ENCODE measurements around the gene CD68.
"Not testable (repeated sequence)": the region's sequence is repeated elsewhere in the genome, so short reads cannot be mapped to it uniquely, and the experiment has no call there.

CD68 gene

DNA sequence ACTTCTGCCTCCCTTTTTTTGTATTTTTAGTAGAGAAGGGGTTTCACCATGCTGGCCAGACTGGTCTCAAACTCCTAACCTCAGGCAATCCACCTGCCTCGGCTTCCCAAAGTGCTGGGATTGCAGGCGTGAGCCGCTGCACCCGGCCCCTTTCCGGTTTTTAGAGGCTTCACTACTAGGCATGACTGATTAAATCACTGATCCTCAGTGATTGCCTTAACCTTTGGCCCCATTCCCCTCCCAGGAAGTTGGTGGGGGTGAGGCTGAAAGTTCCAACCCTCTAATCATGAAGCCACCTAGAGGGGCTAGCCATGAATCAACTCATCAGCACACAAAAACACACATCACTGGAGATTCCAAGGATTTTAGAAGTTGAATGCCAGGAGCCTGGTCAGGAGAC is 18.1 kb downstream of the CD68 start:
- not testable (repeated sequence) for H3K4me3 Mint-ChIP-seq; DNase-seq (ENCODE audit: low spot score); H3K27me3 Mint-ChIP-seq (ENCODE audit: low read depth); H3K4me1 Mint-ChIP-seq (ENCODE audit: low read depth); H3K27ac Mint-ChIP-seq; H3K9me3 Mint-ChIP-seq
- H3K36me3 Mint-ChIP-seq (ENCODE audit: low read depth), result peaks cover 44% of the 10 kb centered on the region

DNA sequence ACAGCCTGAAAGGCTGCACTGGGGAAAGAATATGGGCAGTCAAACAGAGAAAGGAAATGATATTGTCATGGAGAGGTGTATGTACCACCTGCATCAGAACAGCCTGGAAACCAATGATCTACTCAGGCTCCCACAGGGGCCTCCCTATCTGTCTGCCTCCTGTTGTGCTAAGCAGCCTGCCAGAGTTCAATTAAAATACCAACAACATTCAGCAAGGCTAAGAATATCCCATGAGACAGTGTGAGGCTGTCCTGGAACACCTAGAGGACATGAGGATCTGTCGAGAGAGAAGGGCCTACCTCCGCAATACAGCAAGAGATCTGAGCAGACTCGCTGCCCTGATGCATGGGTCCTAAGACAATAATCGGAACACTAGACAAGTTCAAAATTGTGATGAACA is 26.8 kb downstream of the CD68 start:
- Mint-ChIP-seq H3K36me3 (ENCODE audit: low read depth) (peaks cover 31% of the 10 kb centered on the region), H3K27ac (peak overlapping the region; percentile 45), H3K27me3 (ENCODE audit: low read depth) (no peaks in the 10 kb centered on the region), H3K9me3 (no peaks in the 10 kb centered on the region), H3K4me1 (ENCODE audit: low read depth) (peaks cover 14% of the 10 kb centered on the region), H3K4me3 (no peak overlapping the region)
- no peak for DNase-seq (ENCODE audit: low spot score)

DNA sequence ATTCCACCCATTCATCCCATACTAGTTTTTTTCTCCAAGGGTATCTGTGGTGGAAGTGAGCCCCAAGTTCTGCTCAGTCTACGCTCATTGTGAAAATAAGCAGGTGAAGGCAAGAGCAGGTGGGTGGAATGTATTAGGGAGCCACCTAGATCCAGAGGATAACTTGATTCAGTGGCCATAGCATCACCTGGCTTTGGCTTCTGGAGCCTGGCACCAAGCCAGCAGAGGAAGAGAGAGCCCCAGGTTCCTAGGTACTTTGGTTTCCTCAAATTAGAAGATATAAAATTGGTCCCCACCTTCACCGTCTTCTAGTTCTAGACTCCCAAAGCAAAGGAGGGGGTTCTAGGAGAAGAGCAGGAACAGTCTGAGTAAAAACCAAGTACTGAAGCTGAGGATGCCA is 31.2 kb downstream of the CD68 start:
- Mint-ChIP-seq H3K9me3 (no peaks in the 10 kb centered on the region), H3K36me3 (ENCODE audit: low read depth) (peaks cover 14% of the 10 kb centered on the region), H3K4me1 (ENCODE audit: low read depth) (peaks cover 35% of the 10 kb centered on the region), H3K27ac (no peak overlapping the region), H3K4me3 (no peak overlapping the region), H3K27me3 (ENCODE audit: low read depth) (no peaks in the 10 kb centered on the region)
- DNase-seq (ENCODE audit: low spot score), result no peak

DNA sequence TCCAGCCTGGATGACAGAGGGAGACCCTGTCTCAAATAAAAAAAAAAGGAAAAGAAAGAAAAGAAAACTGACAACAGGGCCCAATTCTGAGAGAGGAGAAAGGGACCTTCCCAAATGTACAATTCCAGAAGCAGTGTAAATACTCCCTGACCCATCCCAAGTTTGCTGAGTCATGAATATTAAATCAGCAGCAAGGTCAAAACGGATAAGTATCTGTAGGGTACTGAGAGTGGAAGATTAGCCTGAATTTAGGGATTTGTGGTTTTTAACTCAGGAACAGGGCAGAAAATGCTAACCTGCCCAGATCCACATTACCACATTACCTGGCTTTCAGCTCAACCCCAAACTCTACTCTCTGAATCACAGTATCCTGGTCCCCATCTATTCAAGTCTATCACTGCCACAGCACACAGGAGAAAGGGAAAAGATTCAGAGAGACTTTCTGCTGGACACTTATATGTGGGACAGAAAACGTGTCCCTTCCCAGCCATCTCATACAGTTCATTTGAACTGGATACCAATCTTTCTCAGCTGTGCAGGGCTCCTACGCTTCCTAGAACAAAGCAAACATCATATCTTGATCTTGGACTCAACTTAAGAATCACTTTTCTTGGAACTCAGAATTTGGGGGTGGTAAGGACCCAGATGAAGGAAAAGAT is 32.3 kb downstream of the CD68 start:
- H3K27ac Mint-ChIP-seq, result peak overlapping the region; percentile 51
- H3K4me3 Mint-ChIP-seq, result peak overlapping the region; percentile 44

DNA sequence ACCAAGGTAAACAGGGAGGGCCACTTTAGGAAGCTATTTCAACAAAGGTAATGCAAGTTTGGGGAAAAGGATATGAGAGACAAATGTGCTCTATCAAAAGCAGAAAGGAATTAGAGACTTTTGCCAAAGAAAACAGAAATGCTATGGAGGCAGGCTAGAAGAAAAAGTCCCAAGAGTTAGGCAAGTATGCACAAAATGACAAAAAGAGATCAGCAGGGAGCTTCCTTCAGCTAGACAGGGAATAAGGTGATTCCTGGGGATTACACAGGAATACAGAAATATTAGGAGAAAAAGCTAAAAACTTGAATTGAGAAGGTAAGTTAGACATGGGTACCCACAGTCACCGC is 32.8 kb downstream of the CD68 start:
- peaks cover 9% of the 10 kb centered on the region for H3K36me3 Mint-ChIP-seq (ENCODE audit: low read depth)
- no peak for DNase-seq (ENCODE audit: low spot score)
- peak overlapping the region; percentile 44 for H3K4me3 Mint-ChIP-seq
- H3K27me3 Mint-ChIP-seq (ENCODE audit: low read depth), result no peaks in the 10 kb centered on the region
- peak overlapping the region; percentile 32 for H3K27ac Mint-ChIP-seq
- peaks cover 29% of the 10 kb centered on the region for H3K4me1 Mint-ChIP-seq (ENCODE audit: low read depth)
- H3K9me3 Mint-ChIP-seq, result no peaks in the 10 kb centered on the region

More for the DNA sequence above, 32.3 kb downstream of the CD68 start:
- DNase-seq (ENCODE audit: low spot score), result no peak
- Mint-ChIP-seq H3K27me3 (ENCODE audit: low read depth) (no peaks in the 10 kb centered on the region), H3K4me1 (ENCODE audit: low read depth) (peaks cover 29% of the 10 kb centered on the region), H3K36me3 (ENCODE audit: low read depth) (peaks cover 9% of the 10 kb centered on the region), H3K9me3 (no peaks in the 10 kb centered on the region)

DNA sequence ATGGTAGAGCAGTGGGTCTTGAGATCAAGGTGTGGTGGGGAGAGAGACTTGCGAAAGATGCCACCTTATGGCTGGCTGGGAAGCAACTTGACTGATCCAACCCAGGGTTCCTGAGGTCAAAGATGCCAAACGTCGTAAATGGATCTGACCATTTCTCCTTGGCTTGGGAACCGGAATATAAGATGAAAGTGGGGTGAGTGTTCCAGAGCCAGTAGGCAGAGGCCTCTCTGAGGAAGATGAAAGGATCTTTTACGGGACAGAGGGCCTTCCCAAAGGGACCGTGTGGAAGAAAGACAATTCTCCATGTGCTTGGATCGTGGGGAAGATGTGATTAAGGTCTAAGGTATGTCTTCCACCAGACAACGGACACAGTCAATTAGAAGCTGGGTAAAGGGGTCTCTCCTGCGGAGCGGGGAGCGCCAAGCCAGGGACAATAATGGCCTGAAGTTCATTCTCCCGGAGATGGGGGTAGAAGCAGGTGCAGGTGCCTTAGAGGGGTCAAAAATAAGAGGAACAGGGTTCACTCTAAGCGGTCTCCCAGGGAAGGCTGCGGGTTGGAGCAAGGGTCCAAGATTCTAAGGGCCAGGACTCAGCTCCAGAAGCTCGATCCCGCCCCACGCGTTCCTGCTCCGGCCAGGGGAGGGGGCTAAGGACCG is 34.5 kb downstream of the CD68 start:
- Mint-ChIP-seq H3K4me1 (ENCODE audit: low read depth) (peaks cover 27% of the 10 kb centered on the region), H3K27ac (peak overlapping the region; percentile 91), H3K27me3 (ENCODE audit: low read depth) (no peaks in the 10 kb centered on the region), H3K9me3 (no peaks in the 10 kb centered on the region), H3K4me3 (peak overlapping the region; percentile 97), H3K36me3 (ENCODE audit: low read depth) (peaks cover 9% of the 10 kb centered on the region)
- DNase-seq (ENCODE audit: low spot score), result no peak

DNA sequence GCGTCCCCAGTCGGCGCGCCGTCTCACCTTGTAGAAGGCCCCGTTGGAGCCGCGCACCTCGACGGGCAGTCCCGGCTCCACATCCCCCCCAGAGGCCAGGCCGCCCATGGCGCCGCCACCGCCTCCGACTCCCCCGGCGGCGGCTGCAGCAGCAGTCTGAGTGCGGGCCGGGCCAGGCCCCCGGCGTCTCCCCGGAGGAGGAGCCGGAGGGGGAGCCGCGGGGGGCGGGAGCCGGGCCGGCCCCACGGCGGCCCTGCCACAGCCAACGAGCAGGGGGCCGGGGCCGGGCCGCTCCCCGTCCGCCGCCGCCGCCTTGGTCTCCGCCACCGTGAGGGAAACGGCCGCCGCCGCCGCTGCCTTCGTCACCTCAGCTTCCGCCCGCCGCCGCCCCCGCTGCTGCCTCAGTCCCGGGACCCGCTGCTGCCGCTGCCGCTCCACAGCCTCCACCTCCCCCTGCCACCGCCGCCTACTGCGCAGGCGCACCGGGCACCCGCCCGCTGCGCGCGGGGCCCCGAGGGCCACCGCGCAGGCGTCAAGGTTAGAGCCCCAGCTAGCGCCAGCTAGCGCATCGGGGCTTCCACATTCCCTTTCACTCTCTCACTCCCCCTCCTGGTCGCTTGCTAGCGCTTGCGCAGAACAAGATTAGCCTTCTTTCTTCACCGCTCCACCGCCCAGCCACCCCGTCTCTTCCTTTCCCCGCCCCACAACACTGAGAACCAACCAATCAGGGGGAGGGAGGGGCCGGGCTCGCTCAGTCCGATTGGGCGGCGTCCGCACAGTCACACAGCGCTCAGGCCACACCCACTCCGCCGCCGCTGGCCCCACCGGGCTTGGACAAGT is 35.2 kb downstream of the CD68 start, which contains the start of gene FXR2:
FXR2 (minus strand) TSS at position 473 of the 840 bp plus-strand sequence; CDS start at position 108, 365 bp downstream.
- DNase-seq (ENCODE audit: low spot score), result peak; percentile 98
- Mint-ChIP-seq H3K4me1 (ENCODE audit: low read depth) (peaks cover 24% of the 10 kb centered on the region), H3K4me3 (peak within 1 kb of the TSS; percentile 97), H3K36me3 (ENCODE audit: low read depth) (peaks cover 9% of the 10 kb centered on the region), H3K27me3 (ENCODE audit: low read depth) (no peaks in the 10 kb centered on the region), H3K9me3 (no peaks in the 10 kb centered on the region), H3K27ac (peak within 1 kb of the TSS; percentile 91)

DNA sequence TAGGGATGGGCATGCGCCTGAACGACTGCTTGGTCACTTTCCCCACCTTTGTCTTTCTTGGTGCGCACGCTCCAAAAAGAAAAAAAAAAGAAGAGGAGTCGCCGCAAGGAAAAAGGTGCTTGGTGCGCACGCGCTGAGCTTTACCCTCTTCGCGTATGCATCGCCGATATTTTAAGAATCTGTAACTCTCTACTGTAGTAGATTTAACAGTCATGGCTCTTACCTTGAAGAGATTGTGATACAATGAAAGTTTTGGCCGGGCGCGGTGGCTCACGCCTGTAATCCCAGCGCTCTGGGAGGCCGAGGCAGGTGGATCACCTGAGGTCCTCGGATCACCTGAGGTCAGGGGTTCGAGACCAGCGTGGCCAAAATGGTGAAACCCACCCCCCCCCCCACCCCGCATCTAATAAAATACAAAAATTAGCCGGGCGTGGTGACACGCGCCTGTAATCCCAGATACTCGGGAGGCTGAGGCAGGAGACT is 35.9 kb downstream of the CD68 start:
- peak overlapping the region; percentile 91 for H3K27ac Mint-ChIP-seq
- H3K27me3 Mint-ChIP-seq (ENCODE audit: low read depth), result no peaks in the 10 kb centered on the region

DNA sequence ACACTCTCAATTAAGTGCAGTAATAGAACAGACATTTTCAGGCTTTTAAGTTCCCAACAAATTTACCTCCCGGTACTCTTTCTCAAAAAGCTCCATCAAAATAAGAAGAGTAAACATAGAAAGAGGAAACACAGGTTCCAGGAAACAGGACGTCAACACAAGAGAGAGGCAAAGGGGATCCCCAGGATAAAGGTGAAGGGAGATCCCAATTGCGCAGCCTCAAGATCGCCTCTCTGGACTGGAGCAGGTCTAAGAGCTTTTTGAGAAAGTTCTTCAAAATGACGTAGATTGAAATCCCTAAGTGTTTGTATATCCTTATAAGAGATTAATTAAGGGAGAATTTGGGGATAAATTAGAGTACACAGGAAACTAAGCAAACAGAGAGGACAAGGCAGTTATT is 39.2 kb downstream of the CD68 start:
- H3K4me3 Mint-ChIP-seq, result no peak overlapping the region
- H3K27ac Mint-ChIP-seq, result no peak overlapping the region
- no peaks in the 10 kb centered on the region for H3K9me3 Mint-ChIP-seq
- peaks cover 2% of the 10 kb centered on the region for H3K36me3 Mint-ChIP-seq (ENCODE audit: low read depth)
- no peak for DNase-seq (ENCODE audit: low spot score)
- no peaks in the 10 kb centered on the region for H3K27me3 Mint-ChIP-seq (ENCODE audit: low read depth)
- H3K4me1 Mint-ChIP-seq (ENCODE audit: low read depth), result peaks cover 6% of the 10 kb centered on the region

More for the DNA sequence above, 35.9 kb downstream of the CD68 start:
- Mint-ChIP-seq H3K9me3 (no peaks in the 10 kb centered on the region), H3K4me3 (peak overlapping the region; percentile 78), H3K36me3 (ENCODE audit: low read depth) (peaks cover 9% of the 10 kb centered on the region), H3K4me1 (ENCODE audit: low read depth) (peaks cover 22% of the 10 kb centered on the region)
- DNase-seq (ENCODE audit: low spot score), result no peak

DNA sequence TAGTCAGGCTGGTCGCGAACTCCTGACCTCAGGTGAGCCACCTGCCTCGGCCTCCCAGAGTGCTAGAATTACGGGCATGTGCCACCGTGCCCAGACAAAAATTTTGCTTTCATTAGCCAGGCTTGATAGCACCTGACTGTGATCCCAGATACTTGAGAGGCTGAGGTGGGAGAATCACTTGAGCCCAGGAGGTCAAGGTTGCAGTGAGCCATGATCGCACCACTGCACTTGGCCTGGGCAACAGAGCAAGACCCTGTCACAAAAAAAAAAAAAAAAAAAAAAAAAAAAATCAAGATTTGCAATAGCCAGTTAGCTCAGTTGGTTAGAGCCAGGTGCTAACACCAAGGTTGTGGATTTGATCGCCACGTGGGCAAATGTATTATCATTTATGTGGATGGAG is 41.4 kb downstream of the CD68 start:
- Mint-ChIP-seq H3K4me3 (no peak overlapping the region), H3K27me3 (ENCODE audit: low read depth) (no peaks in the 10 kb centered on the region), H3K9me3 (no peaks in the 10 kb centered on the region), H3K4me1 (ENCODE audit: low read depth) (no peaks in the 10 kb centered on the region), H3K27ac (no peak overlapping the region), H3K36me3 (ENCODE audit: low read depth) (no peaks in the 10 kb centered on the region)
- DNase-seq (ENCODE audit: low spot score), result no peak

DNA sequence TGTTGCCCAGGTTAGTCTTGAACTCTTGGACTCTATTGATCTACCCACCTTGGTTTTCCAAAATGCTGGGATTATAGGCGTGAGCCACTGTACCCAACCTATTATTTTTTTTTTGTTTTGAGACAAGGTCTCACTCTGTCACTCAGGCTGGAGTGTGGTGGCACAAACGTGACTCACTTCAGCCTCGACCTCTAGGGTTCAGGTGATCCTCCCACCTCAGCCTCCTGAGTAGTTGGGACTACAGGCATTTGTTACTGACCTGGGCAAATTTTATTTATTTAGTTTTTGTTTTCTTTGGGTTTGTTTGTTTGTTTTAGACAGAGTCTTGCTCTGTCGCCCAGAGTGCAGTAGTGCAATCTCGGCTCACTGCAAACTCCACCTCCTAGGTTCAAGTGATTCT is 44.2 kb downstream of the CD68 start:
- H3K4me1 Mint-ChIP-seq (ENCODE audit: low read depth), result peaks cover 7% of the 10 kb centered on the region
- H3K36me3 Mint-ChIP-seq (ENCODE audit: low read depth), result peaks cover 2% of the 10 kb centered on the region
- no peak overlapping the region for H3K4me3 Mint-ChIP-seq
- no peaks in the 10 kb centered on the region for H3K9me3 Mint-ChIP-seq
- H3K27ac Mint-ChIP-seq, result no peak overlapping the region
- H3K27me3 Mint-ChIP-seq (ENCODE audit: low read depth), result no peaks in the 10 kb centered on the region
- DNase-seq (ENCODE audit: low spot score), result no peak

DNA sequence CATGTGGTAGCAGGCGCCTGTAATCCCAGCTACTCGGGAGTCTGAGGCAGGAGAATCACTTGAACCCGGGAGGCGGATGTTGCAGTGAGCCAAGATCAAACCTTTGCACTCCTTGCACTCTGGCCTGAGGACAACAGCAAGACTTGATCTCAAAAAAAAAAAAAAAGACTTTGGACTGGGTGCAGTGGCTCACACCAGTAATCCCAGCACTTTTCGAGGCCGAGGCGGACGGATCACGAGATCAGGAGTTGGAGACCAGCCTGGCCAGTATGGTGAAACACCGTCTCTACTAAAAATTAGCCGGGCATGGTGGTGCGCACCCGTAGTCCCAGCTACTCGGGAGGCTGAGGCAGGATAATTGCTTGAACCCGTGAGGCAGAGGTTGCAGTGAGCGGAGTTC is 46.3 kb downstream of the CD68 start:
- not testable (repeated sequence) for H3K9me3 Mint-ChIP-seq; H3K4me3 Mint-ChIP-seq; H3K27me3 Mint-ChIP-seq (ENCODE audit: low read depth); H3K4me1 Mint-ChIP-seq (ENCODE audit: low read depth); H3K36me3 Mint-ChIP-seq (ENCODE audit: low read depth); H3K27ac Mint-ChIP-seq; DNase-seq (ENCODE audit: low spot score)

DNA sequence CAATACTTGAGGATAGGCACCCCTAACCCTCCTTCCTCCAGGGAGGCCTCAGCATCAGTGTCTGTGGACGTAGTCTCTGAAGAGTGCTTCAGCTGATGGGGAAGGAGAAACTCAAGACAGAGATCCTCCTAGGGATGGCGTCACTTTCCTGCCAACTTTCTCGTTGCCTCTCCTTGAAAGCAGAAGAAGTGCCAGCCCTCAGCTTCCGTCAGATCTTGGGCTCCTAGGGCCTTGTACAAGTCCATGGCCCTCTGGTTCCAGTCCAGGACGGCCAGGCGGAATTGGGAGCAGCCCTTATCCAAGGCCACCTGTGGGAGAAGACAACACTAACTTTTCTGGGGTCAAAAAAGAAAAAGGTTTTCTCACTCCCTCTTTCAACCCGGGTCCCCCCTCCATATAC is 46.9 kb downstream of the CD68 start:
- Mint-ChIP-seq H3K4me3 (peak overlapping the region; percentile 92), H3K27ac (no peak overlapping the region), H3K4me1 (ENCODE audit: low read depth) (peaks cover 7% of the 10 kb centered on the region), H3K27me3 (ENCODE audit: low read depth) (no peaks in the 10 kb centered on the region), H3K9me3 (no peaks in the 10 kb centered on the region), H3K36me3 (ENCODE audit: low read depth) (peaks cover 2% of the 10 kb centered on the region)
- DNase-seq (ENCODE audit: low spot score), result no peak

DNA sequence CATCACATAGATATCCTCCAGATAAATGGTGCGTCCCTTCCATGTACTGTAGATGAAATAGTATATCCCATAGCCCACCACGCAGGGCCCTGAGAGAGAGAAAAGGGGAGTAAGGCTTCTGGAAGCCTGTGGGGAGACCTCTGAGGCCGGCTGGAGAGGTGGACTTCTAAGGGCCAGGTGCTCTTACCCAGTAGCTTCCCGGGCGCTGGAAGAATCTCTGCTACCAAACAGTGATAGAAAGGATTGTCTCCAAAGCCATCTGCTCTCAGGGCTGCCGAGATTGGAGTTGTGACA is 47.5 kb downstream of the CD68 start:
- peak overlapping the region; percentile 41 for H3K27ac Mint-ChIP-seq
- peaks cover 2% of the 10 kb centered on the region for H3K36me3 Mint-ChIP-seq (ENCODE audit: low read depth)
- H3K27me3 Mint-ChIP-seq (ENCODE audit: low read depth), result no peaks in the 10 kb centered on the region

More for the DNA sequence above, 47.5 kb downstream of the CD68 start:
- H3K9me3 Mint-ChIP-seq, result no peaks in the 10 kb centered on the region
- H3K4me3 Mint-ChIP-seq, result peak overlapping the region; percentile 92
- no peak for DNase-seq (ENCODE audit: low spot score)
- H3K4me1 Mint-ChIP-seq (ENCODE audit: low read depth), result peaks cover 7% of the 10 kb centered on the region
